Smooth muscle cell (in vitro differentiated cells): ENCODE results near the gene DEFB121. TPM values are rescaled to one million over a fixed set of nuclear protein-coding genes. Genes with fewer than 3 reads are reported as not detected.

ENCODE experiments used
- DNase-seq: peaks from one replicate; lab custom pipeline; 2025; ENCODE audit not compliant: unreplicated experiment; lab: John Stamatoyannopoulos, UW
- H2AFZ ChIP-seq: fragments of 200-600 bp; sonication (generic); 2 replicates; pipeline ENCODE4 v1.6.0; 2016; ENCODE audit warnings: antibody characterized with exemption, low read depth, mild to moderate bottlenecking
- H3F3A ChIP-seq: fragments of 200-600 bp; sonication (generic); 2 replicates; pipeline ENCODE4 v1.6.0; 2017; ENCODE audit warnings: antibody characterized with exemption, low read depth
- H3K27ac ChIP-seq: fragments of 200-600 bp; sonication (generic); 2 replicates; pipeline ENCODE4 v1.5.1; 2016; ENCODE audit warnings: low read depth, mild to moderate bottlenecking
- H3K27me3 ChIP-seq: fragments of 200-600 bp; sonication (generic); 2 replicates; pipeline ENCODE4 v1.6.1; 2016; ENCODE audit warnings: low read depth, mild to moderate bottlenecking
- H3K36me3 ChIP-seq: fragments of 200-600 bp; sonication (generic); 2 replicates; pipeline ENCODE4 v1.5.1; 2016; ENCODE audit warnings: low read depth
- H3K4me1 ChIP-seq: fragments of 200-600 bp; sonication (generic); 2 replicates; pipeline ENCODE4 v1.5.1; 2016; ENCODE audit warnings: low read depth
- H3K4me2 ChIP-seq: fragments of 200-600 bp; sonication (generic); 2 replicates; pipeline ENCODE4 v1.6.0; 2016; ENCODE audit warnings: mild to moderate bottlenecking
- H3K4me3 ChIP-seq: fragments of 200-600 bp; sonication (generic); 2 replicates; pipeline ENCODE4 v1.5.1; 2016; ENCODE audit warnings: mild to moderate bottlenecking
- H3K79me2 ChIP-seq: fragments of 200-600 bp; sonication (generic); 2 replicates; pipeline ENCODE4 v1.6.0; 2016; ENCODE audit warnings: low read depth, mild to moderate bottlenecking
- H3K9ac ChIP-seq: fragments of 200-600 bp; sonication (generic); 2 replicates; pipeline ENCODE4 v1.6.0; 2016; ENCODE audit warnings: low read depth
- H3K9me3 ChIP-seq: fragments of 200-600 bp; sonication (generic); replicated peaks from 2 replicates; pipeline ENCODE4 v1.5.1; 2016; ENCODE audit warnings: low read depth
- H4K20me1 ChIP-seq: fragments of 200-600 bp; sonication (generic); 2 replicates; pipeline ENCODE4 v1.6.0; 2016; ENCODE audit warnings: low read depth
- CTCF ChIP-seq: fragments of 200-600 bp; sonication (generic); IDR thresholded peaks from 2 replicates; pipeline ENCODE4 v1.5.1; 2017; ENCODE audit warnings: borderline replicate concordance, mild to moderate bottlenecking, antibody characterized with exemption; ENCODE audit not compliant: insufficient read depth, poor library complexity, severe bottlenecking
- WGBS: methylation state at CpG from one replicate; pipeline ENCODE4 v1.1.7; 2016; ENCODE audit warnings: low lambda C conversion rate; 5-methylcytosine and 5-hydroxymethylcytosine counted together
- polyA plus RNA-seq: library from polyadenylated mRNA; unstranded; fragments of >200 nt; fragmentation: Nextera tagmentation; extraction: Ambion mirVana; gene quantifications from 2 replicates; pipeline ENCODE4 v1.2.1, GENCODE V29; 2016
- total RNA-seq: library from RNA; depleted of rRNA; stranded (reverse); fragments of >200 nt; gene quantifications from 2 replicates; pipeline ENCODE4 v1.2.3, GENCODE V29; 2014

The DEFB121 gene
- total and polyA plus RNA-seq, 2 experiments from 2014 or later, result not detected

- peaks cover 3% of the 10 kb centered on the region for H3K36me3 ChIP-seq
- no peaks in the 10 kb centered on the region for H3K27me3 ChIP-seq
- TF ChIP-seq CTCF, result no peak
- no peak overlapping the region for H3K4me3 ChIP-seq
- no peak for DNase-seq
- no peaks in the 10 kb centered on the region for H3F3A ChIP-seq
- H3K79me2 ChIP-seq, result no peaks in the 10 kb centered on the region
- no peak overlapping the region for H3K4me2 ChIP-seq
- H3K27ac ChIP-seq, result no peak overlapping the region
- no peaks in the 10 kb centered on the region for H3K4me1 ChIP-seq
- peaks cover 8% of the 10 kb centered on the region for H3K9me3 ChIP-seq
- no peaks in the 10 kb centered on the region for H4K20me1 ChIP-seq
- no peak overlapping the region for H2AFZ ChIP-seq
- no peak overlapping the region for H3K9ac ChIP-seq
Observed at GRCh38 chr20:31425797-31426196, 19.8 kb upstream of the DEFB121 start.

- Histone ChIP-seq H3K36me3 (no peaks in the 10 kb centered on the region), H3F3A (no peaks in the 10 kb centered on the region), H3K9me3 (peaks cover 8% of the 10 kb centered on the region), H3K27ac (no peak overlapping the region), H3K9ac (no peak overlapping the region), H3K4me2 (no peak overlapping the region), H3K27me3 (no peaks in the 10 kb centered on the region), H4K20me1 (no peaks in the 10 kb centered on the region), H3K4me3 (no peak overlapping the region), H3K79me2 (no peaks in the 10 kb centered on the region), H2AFZ (no peak overlapping the region), H3K4me1 (no peaks in the 10 kb centered on the region)
- TF ChIP-seq CTCF, result no peak
- WGBS, result 79% methylated on average over 7 of the region's 7 CpGs
- DNase-seq, result no peak
Observed at GRCh38 chr20:31418307-31418706, 12.3 kb upstream of the DEFB121 start.

GRCh38 chr20:31415653-31416052 lies 9.6 kb upstream of the DEFB121 start:
- H3K9me3 ChIP-seq, result peaks cover 8% of the 10 kb centered on the region
- H4K20me1 ChIP-seq, result no peaks in the 10 kb centered on the region
- no peaks in the 10 kb centered on the region for H3K36me3 ChIP-seq
- H3K4me2 ChIP-seq, result no peak overlapping the region
- no peaks in the 10 kb centered on the region for H3F3A ChIP-seq
- H3K9ac ChIP-seq, result no peak overlapping the region
- no peak overlapping the region for H3K4me3 ChIP-seq
- 97% methylated on average over 2 of the region's 2 CpGs for WGBS
- H3K4me1 ChIP-seq, result no peaks in the 10 kb centered on the region
- DNase-seq, result no peak
- no peak overlapping the region for H2AFZ ChIP-seq
- H3K79me2 ChIP-seq, result no peaks in the 10 kb centered on the region
- H3K27me3 ChIP-seq, result no peaks in the 10 kb centered on the region
- H3K27ac ChIP-seq, result no peak overlapping the region
- no peak for TF ChIP-seq CTCF

- TF ChIP-seq CTCF, result no peak
- Histone ChIP-seq H3K79me2 (no peaks in the 10 kb centered on the region), H3K27ac (no peak overlapping the region), H4K20me1 (no peaks in the 10 kb centered on the region), H3K4me3 (no peak overlapping the region), H3F3A (no peaks in the 10 kb centered on the region), H3K4me1 (no peaks in the 10 kb centered on the region), H3K4me2 (no peak overlapping the region), H3K36me3 (no peaks in the 10 kb centered on the region), H2AFZ (no peak overlapping the region), H3K27me3 (no peaks in the 10 kb centered on the region), H3K9me3 (peaks cover 8% of the 10 kb centered on the region), H3K9ac (no peak overlapping the region)
- WGBS, result 67% methylated on average over 6 of the region's 6 CpGs
- DNase-seq, result no peak
Observed at GRCh38 chr20:31414381-31414780, 8.4 kb upstream of the DEFB121 start.
